ENCODE results near the gene CD33.

DNA sequence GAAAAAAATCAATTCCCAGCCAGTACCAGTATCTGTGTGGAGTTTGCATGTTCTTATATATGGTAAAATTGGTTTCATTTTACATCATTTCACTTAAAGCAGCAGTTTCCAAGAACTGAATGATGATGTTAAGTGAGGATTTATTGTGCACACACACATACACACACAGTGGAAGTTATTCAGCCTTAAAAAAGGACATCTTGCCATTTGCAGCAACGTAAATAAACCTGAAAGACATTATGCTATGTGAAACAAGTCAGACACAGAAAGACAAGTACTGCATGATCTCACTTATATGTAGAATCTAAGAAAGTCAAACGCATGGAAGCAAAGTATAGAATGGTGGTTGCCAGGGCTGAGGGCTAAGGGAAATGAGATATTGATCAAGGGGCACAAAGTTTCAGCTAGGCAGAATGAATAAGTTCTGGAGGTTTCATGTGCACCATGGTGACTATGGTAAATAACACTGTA is 31.3 kb downstream of the CD33 start:
- TF ChIP-seq CTCF (IDR thresholded peaks at IDR 0.05) (no peak), POLR2A (IDR thresholded peaks at IDR 0.05) (no peak)

All from right lobe of liver (tissue), 4 donors.